Astrocyte (in vitro differentiated cells and primary cell): Measurements from ENCODE around the gene AFG1L.

Source experiments
- EZH2 ChIP-seq: IDR thresholded peaks from 2 replicates; pipeline ENCODE4 v1.6.1; 2012; ENCODE audit warnings: mild to moderate bottlenecking, low read length, inconsistent platforms; ENCODE audit not compliant: insufficient read depth
- TF ChIP-seq, protein P1 (sequence below): IDR thresholded peaks from 2 replicates; pipeline ENCODE4 v1.5.1; 2011; ENCODE audit warnings: low read depth, mild to moderate bottlenecking, inconsistent platforms, low read length, moderate library complexity; ENCODE audit not compliant: insufficient read depth

DNA sequence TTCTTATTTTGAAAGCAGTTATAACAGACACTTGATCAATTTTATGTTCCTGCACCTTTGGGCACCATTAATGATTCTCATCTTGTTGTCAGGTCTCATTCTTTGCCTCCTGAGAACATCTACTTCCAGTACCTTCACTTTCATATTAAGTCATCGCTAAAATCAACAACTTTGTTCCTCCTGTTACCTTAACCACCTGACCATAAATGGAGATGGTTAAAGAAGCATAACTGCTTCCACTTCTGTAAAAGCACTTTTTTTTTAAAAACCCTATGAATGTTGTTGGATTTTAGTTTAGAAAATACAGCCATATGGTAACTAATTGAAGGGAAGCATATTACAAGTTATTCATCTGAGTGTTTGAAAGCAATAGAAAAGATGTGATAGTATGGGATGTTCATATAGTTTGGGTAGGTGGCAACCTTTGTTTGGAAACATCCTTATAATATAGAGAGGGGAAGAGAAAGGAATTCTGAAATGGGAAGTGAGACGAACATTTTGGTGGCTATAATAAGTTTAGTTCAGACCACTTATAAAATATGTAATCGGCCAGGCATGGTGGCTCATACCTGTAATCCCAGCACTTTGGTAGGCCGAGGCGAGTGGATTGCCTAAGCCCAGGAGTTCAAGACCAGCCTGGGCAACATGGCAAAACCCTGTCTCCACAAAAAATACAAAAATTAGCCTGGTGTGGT is 53.9 kb downstream of the AFG1L start:
- TF ChIP-seq, protein P1, sequence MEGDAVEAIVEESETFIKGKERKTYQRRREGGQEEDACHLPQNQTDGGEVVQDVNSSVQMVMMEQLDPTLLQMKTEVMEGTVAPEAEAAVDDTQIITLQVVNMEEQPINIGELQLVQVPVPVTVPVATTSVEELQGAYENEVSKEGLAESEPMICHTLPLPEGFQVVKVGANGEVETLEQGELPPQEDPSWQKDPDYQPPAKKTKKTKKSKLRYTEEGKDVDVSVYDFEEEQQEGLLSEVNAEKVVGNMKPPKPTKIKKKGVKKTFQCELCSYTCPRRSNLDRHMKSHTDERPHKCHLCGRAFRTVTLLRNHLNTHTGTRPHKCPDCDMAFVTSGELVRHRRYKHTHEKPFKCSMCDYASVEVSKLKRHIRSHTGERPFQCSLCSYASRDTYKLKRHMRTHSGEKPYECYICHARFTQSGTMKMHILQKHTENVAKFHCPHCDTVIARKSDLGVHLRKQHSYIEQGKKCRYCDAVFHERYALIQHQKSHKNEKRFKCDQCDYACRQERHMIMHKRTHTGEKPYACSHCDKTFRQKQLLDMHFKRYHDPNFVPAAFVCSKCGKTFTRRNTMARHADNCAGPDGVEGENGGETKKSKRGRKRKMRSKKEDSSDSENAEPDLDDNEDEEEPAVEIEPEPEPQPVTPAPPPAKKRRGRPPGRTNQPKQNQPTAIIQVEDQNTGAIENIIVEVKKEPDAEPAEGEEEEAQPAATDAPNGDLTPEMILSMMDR = no peak
- no peak for TF ChIP-seq EZH2
